G401 (cell line): ENCODE data around the gene FUT2. TPM values are rescaled to one million over a fixed set of nuclear protein-coding genes. Genes with fewer than 3 reads are reported as not detected.
"Not testable (repeated sequence)": the region's sequence is repeated elsewhere in the genome, so short reads cannot be mapped to it uniquely, and the experiment has no call there.

Source experiments
- DNase-seq: peaks from one replicate; pipeline ENCODE4 v3.0.0-alpha.2; 2015; ENCODE audit warnings: low spot score
- in situ Hi-C: cut with HindIII; loops from 2 replicates; pipeline ENCODE4 v1.10.0; 2016; ENCODE audit warnings: low sequenced_read_pairs, mixed read lengths
- total RNA-seq: library from RNA; depleted of rRNA; stranded (reverse); fragments of >200 nt; shearing (Covaris generic); gene quantifications from 2 replicates; pipeline ENCODE4 v1.2.3, GENCODE V29; 2014

FUT2 gene
- total RNA-seq, 1 experiment from 2014 or later, result not detected

DNA sequence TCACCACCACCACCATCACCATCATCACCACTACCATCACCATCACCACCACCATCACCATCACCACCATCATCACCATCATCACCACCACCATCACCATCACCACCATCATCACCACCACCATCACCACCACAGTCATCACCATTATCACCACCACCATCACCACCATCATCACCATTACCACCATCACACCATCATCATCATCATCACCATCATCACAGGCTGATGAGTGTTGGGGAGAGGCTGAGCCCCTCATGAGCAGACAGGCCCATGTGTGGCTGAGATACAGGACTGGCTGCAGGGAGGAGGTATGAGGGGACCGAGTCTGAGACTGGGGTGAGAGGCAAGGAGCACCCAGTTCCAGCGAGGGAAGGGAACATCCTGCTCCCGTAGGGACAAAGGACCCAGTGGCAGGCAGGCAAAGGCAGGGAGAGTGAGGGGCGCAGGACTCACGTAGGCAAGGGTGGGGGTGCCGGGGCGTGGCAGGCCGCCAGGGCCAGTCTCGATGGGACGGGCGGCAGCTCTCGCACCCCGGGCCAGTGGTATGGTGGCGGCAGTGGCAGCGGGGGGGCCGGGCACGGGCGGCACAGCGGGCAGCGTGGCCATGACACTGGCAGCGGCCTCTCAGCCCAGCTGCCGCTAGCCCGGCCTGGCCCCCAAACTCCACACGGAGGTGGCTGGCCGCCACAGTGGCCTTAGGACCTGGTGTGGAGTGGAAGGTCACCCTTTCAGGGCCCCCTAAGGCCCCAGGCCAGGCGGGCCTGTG is 25.7 kb upstream of the FUT2 start:
- in situ Hi-C loops, result no loop called here

DNA sequence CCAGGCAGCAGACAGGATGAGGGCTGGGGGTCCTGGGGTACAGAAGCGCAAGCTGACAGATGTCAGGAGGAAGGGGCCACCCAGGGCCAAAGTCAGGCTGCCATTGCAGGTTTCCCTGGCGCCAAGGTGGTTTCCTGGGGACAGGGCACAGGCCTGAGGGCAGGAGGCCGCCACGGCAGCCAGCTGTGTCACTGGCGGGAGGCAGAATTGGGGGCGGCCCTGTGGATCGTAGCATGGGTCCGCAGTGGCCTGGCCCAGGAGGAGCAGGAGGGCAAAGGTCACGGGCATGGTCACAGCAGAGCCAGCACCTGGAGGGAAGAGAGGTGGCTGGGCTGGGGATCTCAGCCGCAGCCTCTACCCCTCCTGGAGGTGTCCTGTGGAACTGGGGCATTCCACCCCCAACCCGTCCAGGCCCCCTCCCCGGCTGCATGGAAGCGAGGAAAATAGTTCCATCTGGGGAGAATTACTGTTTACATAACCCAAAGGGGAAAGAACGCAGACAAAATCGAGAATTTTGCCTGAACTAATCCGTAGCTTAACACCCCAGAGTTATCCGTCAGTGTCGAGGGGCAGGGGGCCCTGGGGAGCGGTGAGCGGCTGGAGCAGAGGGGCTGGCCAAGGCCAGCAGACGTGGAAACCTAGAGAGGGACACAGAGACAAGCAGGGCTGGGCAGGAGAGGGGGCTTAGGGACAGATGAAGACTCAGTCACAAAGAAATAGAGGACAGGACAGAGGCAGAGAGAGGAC is 24.9 kb upstream of the FUT2 start:
- DNase-seq, result no peak
- in situ Hi-C loops, result no loop called here

More for the DNA sequence above, 25.7 kb upstream of the FUT2 start:
- DNase-seq, result no peak

DNA sequence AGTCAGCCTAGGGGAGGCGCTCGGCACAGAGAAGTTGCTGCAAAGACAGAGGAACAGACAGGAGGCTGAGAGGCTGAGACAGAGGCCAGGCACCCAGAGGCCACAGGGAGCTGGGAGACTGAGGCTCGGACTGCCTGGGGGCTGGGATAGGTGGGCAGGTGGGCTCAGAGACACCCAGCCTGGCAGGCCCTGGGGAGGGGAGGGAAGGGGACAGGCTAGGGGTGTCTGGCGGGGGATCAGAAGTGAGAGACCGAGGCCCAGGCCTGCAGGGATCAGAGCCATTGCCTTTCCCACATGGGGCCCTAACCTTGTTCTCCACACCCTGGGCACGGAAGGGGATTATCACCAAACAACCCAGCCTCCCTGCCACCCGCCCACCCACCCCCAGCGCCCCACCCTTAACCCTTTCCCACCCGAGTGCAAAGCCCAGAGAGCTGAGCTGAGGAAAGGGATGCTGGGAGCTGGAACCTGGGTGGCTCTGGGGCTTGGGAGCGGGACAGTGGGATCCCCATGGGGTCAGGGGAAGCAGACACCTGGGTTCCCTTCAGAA is 24.2 kb upstream of the FUT2 start:
- in situ Hi-C loops, result no loop called here
- DNase-seq, result no peak

DNA sequence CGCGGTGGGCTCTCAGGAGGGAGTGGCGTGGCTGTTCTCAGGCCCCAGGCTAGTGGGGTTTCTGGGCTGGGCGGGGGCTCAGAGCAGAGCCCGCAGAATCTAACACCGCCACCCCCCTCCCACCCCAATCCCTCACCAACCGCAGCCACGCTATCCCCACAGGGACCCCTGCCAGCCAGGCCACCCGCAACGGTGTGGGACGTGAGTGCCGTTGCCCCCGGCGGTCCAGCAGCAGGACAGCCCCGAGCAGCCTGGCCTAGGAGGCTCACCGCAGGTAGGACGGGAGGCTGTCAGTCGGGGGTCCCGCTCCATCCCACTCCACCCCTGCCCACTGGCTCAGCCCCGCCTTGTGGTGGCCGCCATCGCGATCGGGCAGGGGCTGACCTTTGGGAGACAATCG is 22.8 kb upstream of the FUT2 start, which contains the start of gene NTN5:
Gene NTN5 (minus strand): TSS at position 24 of the 400 bp plus-strand sequence. CDS start 2,031 bp downstream, outside the sequence.
- DNase-seq, result no peak

DNA sequence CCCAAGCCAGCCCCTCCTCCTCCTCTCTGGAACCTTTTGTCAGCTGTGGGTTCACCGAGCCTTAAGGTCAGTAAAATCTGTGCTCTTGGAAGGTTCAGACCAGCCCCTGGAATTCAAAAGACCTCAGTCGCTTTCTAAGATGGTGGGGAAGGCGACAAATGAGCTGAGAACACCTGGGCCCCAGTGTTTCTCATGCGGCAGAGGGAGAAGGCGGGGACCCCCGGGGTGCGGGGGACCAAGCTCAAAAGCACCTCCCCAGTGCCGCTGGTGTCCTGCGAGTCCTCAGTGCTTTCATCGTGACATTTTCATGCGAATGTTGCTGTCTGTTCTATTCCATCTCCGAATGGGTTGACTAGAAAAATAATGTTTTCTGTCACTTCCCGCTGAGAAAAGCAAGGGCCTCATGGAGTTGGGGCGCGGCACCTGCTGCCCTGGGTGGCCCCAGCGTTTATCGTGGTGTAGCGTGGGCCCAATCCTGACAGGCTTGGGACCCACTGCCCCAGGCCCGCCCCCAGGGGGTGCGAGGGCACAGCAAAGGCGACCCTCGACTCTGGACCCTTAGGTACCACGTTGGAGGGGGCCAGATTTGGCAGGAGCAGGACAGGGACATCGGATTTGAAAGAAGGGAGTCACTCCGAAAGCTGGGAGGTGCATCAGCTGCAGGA is 22.2 kb upstream of the FUT2 start:
- in situ Hi-C loops, result no loop called here

More for the DNA sequence above, 22.8 kb upstream of the FUT2 start, which contains the start of gene NTN5:
- in situ Hi-C loops, result no loop called here

DNA sequence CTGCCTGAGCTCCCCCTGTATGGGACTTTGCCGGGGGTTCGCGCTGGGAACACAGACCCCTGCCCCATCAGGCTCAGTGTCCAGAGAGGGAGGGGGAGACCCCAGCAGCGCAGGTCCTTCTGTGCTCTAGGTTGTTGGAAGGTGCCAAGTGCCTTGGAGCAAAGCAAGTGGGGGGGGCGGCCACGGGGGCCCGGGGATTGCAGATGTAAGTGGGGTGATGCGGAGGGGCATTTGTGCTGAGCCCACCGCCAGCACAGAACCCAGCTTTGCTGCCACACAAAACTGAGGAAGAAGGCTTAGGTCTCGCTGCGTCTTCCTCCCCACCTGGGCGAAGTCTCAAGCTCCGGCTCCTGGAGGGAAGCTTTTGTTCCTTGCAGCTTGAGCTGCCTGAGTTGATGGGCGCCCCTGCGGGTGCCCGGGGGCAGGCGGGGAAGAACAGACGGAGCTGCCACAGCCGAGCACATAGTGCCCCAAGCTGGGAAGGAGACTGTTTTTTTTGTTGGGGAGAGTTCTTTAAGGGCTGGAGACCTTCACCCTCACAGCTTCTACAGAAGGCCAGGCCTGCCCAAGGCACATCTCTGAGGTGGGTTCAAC is 21.5 kb upstream of the FUT2 start:
- DNase-seq, result no peak
- in situ Hi-C loops, result no loop called here

More for the DNA sequence above, 22.2 kb upstream of the FUT2 start:
- no peak for DNase-seq

DNA sequence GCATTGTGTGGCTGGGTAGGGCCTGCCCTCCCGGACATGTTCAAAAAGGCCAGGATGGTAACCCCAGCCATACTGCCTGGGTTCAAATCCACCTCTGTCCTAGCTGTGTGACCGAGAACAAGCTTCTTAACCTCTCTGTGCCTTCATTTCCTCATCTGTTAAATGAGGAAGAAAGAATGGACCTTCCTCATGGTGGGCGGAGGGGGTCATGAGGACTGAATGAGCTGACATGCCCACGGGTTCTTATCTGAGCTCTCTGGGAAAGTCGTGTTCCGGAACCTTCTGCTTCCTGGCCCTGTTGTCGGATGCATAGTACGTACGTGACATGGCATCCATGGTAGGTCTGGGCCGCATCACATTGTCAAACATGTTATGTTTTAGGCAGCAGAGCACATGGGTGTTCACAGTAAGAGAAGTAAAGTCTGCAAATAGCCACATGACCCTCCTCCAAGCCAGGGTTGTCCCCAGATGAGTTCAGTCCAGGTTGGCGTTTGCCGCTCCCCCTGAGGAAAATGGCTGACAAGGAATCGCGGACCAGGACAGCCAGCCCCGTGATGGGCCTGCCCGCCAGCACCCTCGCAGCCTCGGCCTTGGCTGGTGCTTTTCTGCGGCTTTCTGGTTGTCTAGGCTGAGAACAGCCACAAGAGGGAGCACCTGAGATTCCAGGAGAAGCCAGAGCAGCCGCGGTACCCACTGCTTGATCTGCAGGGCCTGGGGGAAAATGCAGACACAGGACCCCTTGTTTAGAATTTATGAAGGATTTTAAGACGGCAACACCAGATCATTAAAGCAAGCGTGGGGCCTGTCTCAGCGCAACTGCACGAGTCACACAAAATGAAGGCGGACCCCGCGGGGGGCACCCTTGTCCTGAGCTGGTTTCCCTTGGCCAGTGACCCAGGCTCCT is 20.6 kb upstream of the FUT2 start:
- peak; percentile 96 for DNase-seq
- in situ Hi-C loops, result no loop called here

DNA sequence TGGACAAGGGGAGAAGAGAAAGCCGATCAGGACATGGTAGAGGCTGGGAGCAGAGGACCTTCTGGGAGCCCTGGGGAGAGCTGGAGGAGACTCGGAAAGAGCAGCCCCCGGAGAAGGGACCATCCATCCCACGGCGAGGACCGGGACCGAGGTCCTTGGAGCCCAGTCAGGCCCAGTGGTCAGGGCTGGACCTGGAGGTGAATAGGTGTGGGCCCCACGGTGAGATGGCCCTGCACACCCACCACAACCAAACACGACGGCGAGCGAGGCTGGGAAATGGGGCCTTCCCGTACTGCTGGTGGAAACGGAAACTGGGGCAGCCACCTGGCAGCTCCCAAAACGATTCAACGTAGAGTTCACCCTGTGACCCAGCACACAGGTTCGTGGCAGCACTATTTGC is 19.3 kb upstream of the FUT2 start:
- no peak for DNase-seq
- in situ Hi-C loops, result no loop called here

DNA sequence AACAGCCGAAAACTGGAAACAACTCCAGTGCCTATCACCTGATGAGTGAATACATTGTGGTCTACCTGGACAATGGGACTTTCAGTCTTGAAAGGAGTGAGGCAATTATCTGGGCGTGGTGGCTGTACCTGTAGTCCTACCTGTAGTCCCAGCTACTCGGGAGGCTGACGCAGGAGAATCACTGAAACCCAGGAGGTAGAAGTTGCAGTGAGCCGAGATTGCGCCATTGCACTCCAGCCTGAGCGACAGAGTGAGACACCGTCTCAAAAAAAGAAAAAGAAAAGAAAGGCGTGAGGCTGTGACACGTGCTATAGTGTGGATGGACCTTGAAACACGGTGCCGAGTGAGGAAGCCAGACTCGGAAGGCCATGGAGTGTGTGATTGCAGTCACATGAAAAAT is 18.9 kb upstream of the FUT2 start:
- DNase-seq, result no peak
- in situ Hi-C loops, result no loop called here

DNA sequence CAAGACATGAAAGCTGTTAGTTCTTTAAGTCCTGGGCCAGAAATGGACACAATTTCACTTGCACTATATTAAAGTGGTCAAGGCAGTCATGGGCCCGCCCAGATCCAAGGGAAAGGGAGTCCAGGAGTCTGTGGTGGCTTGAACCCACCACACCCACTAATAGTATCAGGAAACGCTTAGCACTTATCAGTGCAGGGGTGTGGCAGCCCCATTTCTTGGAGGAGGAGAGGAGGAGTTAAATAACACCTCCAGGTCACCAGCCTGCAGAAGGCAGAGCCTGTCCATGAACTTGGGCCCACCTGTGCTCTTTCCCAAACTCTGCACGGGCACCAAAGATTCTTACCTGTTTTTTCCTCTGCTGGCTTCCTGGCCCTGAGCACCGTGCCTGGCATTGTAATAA is 17.6 kb upstream of the FUT2 start:
- in situ Hi-C loops, result no loop called here

DNA sequence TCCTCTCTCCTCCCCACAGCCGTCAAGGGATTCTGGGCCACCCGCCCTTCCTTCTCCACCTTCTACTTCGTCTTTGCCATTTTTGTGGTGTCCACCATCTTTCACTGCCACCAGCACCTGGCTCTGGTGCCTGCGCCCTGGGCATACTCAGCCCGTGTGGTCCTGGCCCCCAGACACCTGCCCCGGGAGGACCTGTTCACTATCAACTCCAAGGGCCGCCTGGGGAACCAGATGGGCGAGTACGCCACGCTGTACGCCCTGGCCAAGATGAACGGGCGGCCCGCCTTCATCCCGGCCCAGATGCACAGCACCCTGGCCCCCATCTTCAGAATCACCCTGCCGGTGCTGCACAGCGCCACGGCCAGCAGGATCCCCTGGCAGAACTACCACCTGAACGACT is 15.8 kb upstream of the FUT2 start:
- not testable (repeated sequence) for DNase-seq

More for the DNA sequence above, 17.6 kb upstream of the FUT2 start:
- DNase-seq, result no peak

DNA sequence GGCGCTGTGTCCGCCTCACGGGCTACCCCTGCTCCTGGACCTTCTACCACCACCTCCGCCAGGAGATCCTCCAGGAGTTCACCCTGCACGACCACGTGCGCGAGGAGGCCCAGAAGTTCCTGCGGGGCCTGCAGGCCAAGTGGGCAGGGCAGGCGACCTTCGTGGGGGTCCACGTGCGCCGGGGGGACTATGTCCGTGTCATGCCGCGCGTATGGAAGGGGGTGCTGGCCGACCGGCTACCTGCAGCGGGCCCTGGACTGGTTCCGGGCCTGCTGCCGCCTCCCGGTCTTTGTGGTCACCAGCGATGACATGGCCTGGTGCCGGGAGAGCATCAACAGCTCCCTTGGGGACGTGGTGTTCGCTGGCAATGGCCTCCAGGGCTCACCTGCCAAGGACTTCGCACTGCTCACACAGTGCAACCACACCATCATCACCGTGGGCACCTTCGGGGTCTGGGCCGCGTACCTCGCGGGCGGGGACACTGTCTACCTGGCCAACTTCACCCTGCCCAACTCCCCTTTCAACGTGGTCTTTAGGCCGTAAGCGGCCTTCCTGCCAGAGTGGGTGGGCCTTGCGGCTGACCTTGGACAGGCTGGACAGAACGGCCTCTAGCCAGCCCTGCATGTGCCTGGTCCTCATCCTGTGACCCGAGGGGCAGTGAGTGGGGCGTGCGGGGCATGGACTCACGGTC is 15.2 kb upstream of the FUT2 start:
- in situ Hi-C loops, result no loop called here
- DNase-seq, result no peak

More for the DNA sequence above, 15.8 kb upstream of the FUT2 start:
- in situ Hi-C loops, result not testable (repeated sequence)

DNA sequence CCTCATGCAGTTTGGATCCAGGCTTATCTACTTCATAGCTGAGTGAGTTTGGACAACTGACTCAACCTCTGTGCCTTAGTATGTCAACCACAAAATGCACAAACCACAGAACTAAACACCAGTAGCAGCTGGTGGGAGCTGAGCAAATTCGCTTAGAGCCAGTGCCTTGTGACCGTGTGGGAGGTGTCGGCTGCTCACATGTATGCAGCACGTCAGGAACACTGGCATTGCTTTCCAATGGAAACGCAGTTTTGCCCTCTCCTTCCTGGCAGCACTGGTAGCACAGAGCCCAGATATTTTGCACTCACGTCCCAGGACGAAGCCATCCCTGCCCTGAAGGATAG is 14.7 kb upstream of the FUT2 start:
- DNase-seq, result no peak
- in situ Hi-C loops, result no loop called here

DNA sequence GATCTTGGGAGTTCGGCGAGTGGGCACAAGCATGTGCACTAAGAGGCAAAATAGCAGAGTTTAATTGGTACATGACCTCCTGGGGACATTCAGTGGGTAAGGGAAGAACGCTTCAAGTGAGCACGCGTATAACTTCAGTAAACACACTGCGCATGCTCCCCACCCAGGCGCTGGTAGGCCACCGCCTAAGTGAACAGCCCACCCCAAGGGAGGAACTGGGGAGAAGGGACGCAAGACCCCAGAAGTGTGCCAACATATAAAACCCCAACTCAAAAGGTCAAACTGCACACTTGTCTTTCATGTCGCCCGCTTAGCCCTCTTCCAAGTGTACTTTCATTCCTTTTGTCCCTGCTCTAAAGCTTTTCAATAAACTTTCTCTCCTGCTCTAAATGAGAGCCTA is 12.4 kb upstream of the FUT2 start:
- DNase-seq, result peak; percentile 52
- in situ Hi-C loops, result no loop called here

DNA sequence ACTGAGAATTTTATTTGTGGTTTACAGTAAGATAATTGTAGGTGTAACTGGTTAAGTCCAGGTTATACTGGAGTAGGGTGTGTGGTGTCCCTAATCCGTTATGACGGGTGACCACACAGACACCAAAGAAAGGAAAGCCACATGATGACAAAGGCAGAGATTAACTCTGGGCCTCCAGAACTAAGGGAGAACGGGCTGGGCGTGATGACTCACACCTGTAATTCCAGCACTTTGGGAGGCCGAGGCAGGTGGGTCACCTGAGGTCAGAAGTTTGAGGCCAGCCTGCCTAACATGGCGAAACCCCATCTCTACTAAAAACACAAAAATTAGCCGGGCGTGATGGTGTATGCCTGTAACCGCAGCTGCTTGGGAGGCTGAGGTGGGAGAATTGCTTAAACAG is 10.2 kb upstream of the FUT2 start:
- in situ Hi-C loops, result no loop called here
- no peak for DNase-seq

DNA sequence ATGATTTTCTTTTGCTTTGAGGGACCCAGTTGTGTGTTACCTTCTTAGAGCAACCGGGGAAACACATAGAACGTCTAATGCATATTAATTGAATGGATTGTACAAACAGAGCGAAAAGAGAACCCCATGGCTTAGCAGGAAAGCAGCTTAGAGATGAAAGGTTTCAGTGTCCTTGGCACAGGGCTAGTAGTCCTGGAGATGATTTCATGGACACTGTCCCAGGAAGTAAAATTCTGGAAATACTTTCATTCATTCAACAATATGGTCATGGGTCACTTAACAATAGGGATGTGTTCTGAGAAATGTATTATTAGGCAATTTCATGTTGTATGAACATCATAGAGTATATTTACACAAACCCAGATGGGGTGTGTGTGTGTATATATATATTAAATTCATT is 9.7 kb upstream of the FUT2 start:
- in situ Hi-C loops, result no loop called here

DNA sequence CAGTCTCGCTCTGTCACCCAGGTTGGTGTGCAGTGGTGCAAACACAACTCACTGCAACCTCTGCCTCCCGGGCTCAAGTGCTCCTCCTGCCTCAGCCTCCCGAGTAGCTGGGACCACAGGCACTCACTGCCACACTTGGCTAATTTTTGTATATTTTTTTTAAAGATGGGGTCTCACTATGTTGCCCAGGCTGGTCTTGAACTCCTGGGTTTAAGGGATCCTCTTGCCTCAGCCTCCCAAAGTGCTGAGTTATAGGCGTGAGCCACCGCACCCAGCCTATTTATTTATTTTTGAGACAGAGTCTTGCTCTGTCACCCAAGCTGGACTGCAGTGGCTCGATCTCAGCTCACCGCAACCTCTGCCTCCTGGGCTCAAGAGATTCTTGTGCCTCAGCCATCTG is 9.1 kb upstream of the FUT2 start:
- DNase-seq, in situ Hi-C loops: not testable (repeated sequence)

More for the DNA sequence above, 9.7 kb upstream of the FUT2 start:
- peak; percentile 36 for DNase-seq

DNA sequence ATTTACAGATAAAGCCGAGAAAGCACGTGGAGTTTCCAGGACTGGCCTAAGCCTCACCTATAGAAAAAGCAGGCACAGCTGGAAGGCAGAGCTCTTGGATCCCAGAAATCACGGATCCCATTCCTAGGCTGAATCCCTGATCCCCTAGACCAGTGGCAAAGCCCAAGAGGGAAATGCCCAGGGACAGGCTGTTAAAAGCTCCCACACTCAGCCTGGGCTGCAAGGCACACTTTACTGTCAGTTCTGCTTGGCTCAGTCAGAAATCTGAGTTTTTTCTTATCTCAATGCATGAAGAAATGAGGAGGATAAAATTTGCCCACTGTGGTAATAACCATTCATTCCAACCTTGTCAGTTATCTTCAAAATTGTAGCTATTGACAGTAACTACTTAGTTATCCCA is 8.0 kb upstream of the FUT2 start:
- in situ Hi-C loops, result no loop called here
- no peak for DNase-seq
